ENCODE data around the gene BANF1. TPM values are rescaled to one million over a fixed set of nuclear protein-coding genes. Genes with fewer than 3 reads are reported as not detected.

The BANF1 gene
- total RNA-seq, 4 donors from 2014 or later = 8.7 to 136 (median 76.6) TPM

DNA sequence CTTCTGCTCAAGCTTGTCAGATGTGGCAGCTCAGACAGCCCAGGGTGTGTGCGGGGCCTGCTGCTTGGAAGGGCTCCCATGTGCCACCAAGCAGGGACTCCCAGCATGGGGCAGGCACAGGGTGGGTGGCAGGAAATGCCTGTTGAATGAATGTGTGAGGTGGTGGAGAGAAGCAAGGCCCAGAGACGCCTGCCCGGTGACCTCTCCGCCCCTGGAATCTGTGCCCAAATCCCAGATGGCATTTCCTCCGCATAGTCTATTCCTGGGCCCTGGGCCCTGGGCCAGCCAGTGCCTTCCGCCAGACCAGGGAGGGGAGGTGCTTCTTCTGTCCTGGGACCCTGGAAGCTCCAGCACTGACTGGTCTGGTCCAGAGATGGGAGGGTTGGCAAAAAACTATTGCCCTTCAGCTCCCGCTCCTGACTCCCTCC, 13.2 kb downstream of the BANF1 start:
- Histone ChIP-seq H3K27me3 (peaks cover 0 to 19% of the 10 kb centered on the region in 2 donors), H3K4me1 (peaks cover 0 to 4% of the 10 kb centered on the region in 2 donors), H3K36me3 (no peaks in the 10 kb centered on the region), H3K9me3 (no peaks in the 10 kb centered on the region), H3K27ac (no peak overlapping the region), H3K4me3 (no peak overlapping the region)
- no peak for DNase-seq
- intact Hi-C loops (cut with DNase I; ENCODE audit: low total_unique reads) = no loop called here
- no peak for TF ChIP-seq POLR2A (IDR thresholded peaks at IDR 0.05)
- TF ChIP-seq, protein P1, sequence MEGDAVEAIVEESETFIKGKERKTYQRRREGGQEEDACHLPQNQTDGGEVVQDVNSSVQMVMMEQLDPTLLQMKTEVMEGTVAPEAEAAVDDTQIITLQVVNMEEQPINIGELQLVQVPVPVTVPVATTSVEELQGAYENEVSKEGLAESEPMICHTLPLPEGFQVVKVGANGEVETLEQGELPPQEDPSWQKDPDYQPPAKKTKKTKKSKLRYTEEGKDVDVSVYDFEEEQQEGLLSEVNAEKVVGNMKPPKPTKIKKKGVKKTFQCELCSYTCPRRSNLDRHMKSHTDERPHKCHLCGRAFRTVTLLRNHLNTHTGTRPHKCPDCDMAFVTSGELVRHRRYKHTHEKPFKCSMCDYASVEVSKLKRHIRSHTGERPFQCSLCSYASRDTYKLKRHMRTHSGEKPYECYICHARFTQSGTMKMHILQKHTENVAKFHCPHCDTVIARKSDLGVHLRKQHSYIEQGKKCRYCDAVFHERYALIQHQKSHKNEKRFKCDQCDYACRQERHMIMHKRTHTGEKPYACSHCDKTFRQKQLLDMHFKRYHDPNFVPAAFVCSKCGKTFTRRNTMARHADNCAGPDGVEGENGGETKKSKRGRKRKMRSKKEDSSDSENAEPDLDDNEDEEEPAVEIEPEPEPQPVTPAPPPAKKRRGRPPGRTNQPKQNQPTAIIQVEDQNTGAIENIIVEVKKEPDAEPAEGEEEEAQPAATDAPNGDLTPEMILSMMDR (IDR thresholded peaks at IDR 0.05) = no peak

DNA sequence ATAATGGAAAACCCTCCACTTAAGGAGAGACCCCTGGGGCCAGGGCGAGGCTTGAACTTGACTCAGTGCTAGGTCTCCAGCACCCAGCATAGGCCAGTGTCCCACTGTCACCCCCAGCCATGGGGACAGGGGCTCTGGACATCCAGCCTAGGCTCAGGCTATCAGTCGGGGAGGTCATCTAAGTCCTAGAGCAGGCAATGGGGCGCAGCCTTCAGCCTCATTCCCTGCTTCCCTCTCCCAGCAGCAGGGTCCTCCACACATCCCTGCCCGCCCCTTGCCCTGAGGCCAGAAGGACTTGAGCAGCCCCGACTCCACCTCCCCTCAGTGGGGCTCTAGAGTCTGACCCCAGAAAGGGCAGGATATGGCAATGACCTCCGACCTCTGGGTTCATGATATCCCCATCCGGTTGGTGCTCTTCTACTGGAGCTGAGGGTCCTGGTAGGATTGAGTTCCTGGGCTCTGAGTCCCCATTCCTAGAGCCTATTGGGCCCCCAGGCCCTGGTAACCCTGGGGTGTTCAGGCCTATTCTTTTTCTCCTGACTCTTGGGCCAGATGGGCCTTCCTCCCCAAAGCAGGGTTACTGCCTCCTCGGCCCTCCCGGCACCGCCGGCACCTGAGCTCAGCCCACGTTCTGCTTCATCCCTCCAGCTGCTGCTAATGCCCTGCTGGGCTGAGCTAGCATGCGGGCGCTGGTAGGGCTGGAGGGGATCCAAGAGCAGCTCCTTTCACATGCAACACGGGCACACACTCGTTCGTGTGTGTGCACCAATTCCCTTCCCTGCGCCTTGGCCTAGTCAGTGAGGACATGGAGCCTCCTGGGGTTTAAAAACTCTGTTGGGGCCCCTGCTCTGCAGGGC, 13.9 kb downstream of the BANF1 start:
- H3K9me3 ChIP-seq = no peaks in the 10 kb centered on the region
- no peak overlapping the region for H3K27ac ChIP-seq
- H3K4me1 ChIP-seq = peaks cover 0 to 4% of the 10 kb centered on the region in 2 donors
- DNase-seq = no peak
- H3K36me3 ChIP-seq = no peaks in the 10 kb centered on the region
- no peak overlapping the region for H3K4me3 ChIP-seq
- H3K27me3 ChIP-seq = peaks cover 0 to 19% of the 10 kb centered on the region in 2 donors
- intact Hi-C loops (cut with DNase I; ENCODE audit: low total_unique reads) = no loop called here
- TF ChIP-seq, protein P1 (IDR thresholded peaks at IDR 0.05) = no peak

DNA sequence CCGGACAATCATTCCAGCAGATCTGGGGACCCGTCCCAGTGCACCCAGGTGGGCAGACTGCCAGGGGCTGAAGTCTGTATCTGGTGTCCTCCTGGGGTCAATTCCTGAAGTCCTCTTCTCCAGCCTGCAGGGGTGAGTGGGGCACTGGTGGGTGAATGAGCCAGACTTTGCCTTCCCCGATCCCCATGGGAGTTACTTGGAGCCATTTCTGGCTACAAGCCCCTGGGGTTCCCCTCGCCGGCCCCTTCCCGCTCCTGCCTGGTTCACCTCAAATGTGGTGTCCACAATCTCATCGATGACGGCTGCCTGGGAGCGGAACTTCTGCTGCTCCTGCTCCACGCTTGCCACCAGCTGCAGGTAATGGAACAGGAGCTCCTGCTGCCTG, 14.5 kb downstream of the BANF1 start:
- intact Hi-C loops (cut with DNase I; ENCODE audit: low total_unique reads) = no loop called here
- H3K27ac ChIP-seq = no peak overlapping the region

DNA sequence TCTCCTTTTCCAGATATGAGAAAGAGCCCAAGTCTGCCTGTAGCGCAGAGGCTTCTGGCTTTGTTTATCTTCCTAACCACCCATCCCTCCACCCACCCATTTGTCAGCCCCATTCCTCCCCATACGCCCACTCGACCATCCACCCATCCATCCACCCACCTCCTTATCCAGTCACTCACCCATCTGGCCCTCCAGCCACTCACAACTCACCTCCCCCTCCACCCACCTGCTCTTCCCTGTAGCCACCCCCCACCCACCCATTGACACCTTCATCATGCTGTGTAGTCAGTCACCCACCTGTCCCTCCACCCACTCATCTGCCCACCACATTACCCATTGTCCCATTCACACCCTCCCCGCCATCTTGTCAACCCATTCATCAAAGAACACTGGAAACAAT, 15.0 kb downstream of the BANF1 start:
- intact Hi-C loops (cut with DNase I; ENCODE audit: low total_unique reads) = no loop called here
- H3K9me3 ChIP-seq = no peaks in the 10 kb centered on the region
- TF ChIP-seq, protein P1 (IDR thresholded peaks at IDR 0.05) = no peak
- TF ChIP-seq POLR2A (IDR thresholded peaks at IDR 0.05) = no peak

More for the DNA sequence above, 14.5 kb downstream of the BANF1 start:
- TF ChIP-seq, protein P1 (IDR thresholded peaks at IDR 0.05) = no peak
- TF ChIP-seq POLR2A (IDR thresholded peaks at IDR 0.05) = no peak
- Histone ChIP-seq H3K9me3 (no peaks in the 10 kb centered on the region), H3K4me3 (no peak overlapping the region), H3K27me3 (peaks cover 0 to 19% of the 10 kb centered on the region in 2 donors), H3K4me1 (peaks cover 0 to 3% of the 10 kb centered on the region in 2 donors), H3K36me3 (no peaks in the 10 kb centered on the region)
- DNase-seq = no peak

DNA sequence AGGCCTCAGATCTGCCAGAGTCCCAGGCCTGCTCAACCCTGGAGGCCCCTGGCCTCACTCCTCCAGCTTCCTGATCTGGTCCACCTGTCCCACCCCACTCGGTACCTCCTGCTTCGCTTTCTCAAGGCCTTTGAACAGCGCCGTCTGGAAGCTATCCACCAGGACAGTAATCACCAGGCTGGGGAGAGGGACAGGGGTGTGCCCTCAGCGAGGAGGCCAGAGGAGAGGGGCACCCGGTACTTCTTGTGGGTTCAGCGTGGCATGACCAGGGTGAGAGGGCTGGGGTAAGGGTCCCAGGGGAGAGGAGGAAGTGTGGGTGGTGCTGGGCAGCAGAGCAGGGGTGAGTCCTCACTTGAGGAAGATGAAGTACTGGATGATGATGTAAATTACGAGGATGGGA, 17.9 kb downstream of the BANF1 start:
- no peak for DNase-seq
- TF ChIP-seq POLR2A (IDR thresholded peaks at IDR 0.05) = no peak
- TF ChIP-seq, protein P1 (IDR thresholded peaks at IDR 0.05) = no peak
- intact Hi-C loops (cut with DNase I; ENCODE audit: low total_unique reads) = no loop called here
- H3K4me3 ChIP-seq = no peak overlapping the region
- no peaks in the 10 kb centered on the region for H3K27me3 ChIP-seq
- no peak overlapping the region for H3K27ac ChIP-seq
- no peaks in the 10 kb centered on the region for H3K9me3 ChIP-seq
- no peaks in the 10 kb centered on the region for H3K4me1 ChIP-seq
- no peaks in the 10 kb centered on the region for H3K36me3 ChIP-seq

More for the DNA sequence above, 15.0 kb downstream of the BANF1 start:
- H3K27me3 ChIP-seq = peaks cover 0 to 15% of the 10 kb centered on the region in 2 donors
- no peaks in the 10 kb centered on the region for H3K36me3 ChIP-seq
- no peaks in the 10 kb centered on the region for H3K4me1 ChIP-seq
- DNase-seq = no peak
- no peak overlapping the region for H3K27ac ChIP-seq
- no peak overlapping the region for H3K4me3 ChIP-seq

Data from uterus (tissue), 4 donors.